SK-N-MC (cell line): Measurements from ENCODE around the gene ATP2A2.

ENCODE experiments used
- EZH2 ChIP-seq: fragments of 200-600 bp; sonication (generic); IDR thresholded peaks from one replicate; pipeline ENCODE4 v1.6.1; 2017; ENCODE audit warnings: antibody characterized with exemption
- POLR2AphosphoS5 ChIP-seq: IDR thresholded peaks from 2 replicates; pipeline ENCODE4 v1.6.1; 2012; ENCODE audit warnings: mild to moderate bottlenecking, low read depth, low read length, borderline replicate concordance

DNA sequence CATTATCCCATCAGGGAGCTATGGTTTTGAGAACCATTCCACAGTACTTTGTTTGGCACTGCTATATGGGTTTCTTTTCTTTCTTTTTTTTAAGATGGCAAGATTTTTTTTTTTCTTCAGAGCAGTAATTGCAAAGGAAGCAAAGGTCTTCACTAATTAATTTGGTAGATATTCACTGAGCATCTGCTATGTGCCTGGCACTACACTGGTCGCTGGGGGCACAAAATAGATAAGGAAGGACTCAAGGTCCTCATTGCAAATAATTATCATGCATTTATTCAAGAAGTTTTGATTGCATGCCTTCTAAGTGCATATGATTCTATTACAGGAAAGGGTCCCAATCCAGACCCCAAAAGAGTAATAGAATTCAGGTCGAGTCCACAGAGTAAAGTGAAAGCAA, 10.0 kb upstream of the ATP2A2 start:
- no peak for TF ChIP-seq EZH2
- no peak for TF ChIP-seq POLR2AphosphoS5
